ENCODE results near the gene CHRDL2.
"Not testable (repeated sequence)": the region's sequence is repeated elsewhere in the genome, so short reads cannot be mapped to it uniquely, and the experiment has no call there.

Gene CHRDL2

DNA sequence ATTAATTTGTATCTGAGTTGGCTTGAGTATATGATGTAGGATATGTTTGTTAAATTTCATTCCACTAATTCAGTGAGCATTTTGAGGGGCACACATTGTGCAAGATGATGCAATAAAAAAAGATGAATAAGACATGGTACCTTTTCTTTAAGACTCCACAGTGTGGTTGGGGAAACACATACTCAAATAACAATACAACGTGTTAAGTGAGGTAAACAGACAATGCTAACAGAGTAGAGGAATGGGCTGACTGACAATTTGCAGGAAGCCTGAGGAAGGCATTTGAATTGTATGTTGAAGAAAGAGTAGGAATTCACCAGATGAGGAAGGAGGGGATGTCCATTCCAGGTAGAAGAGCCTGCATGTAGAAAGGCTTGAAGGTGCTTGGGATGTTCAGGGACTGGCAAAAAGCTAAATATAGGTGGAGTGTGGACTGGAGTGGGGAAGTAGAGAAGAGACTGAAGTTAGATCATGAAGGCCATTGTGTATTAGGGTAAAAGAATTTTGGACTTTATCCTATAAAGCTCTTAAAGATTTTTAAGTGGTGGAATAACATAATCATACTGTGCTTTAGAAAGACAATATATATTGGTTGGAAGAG lies 24.3 kb upstream of the CHRDL2 start:
- Histone ChIP-seq H3K79me2 (ENCODE audit: insufficient read depth, low read length) (peaks cover 60% of the 10 kb centered on the region), H3F3A (ENCODE audit: low read depth) (no peaks in the 10 kb centered on the region), H4K20me1 (ENCODE audit: insufficient read depth, low read length, poor library complexity, severe bottlenecking) (peaks cover 21% of the 10 kb centered on the region), H3K9me3 (ENCODE audit: insufficient read depth, low read depth, low read length) (no peaks in the 10 kb centered on the region), H3K9me2 (replicated peaks; ENCODE audit: low read depth, low read length) (no peaks in the 10 kb centered on the region), H2AFZ (ENCODE audit: low read length) (no peak overlapping the region), H3K27me3 (ENCODE audit: insufficient read depth, low read length, poor library complexity, severe bottlenecking) (no peaks in the 10 kb centered on the region), H3K4me1 (ENCODE audit: insufficient read depth, low read length, poor library complexity, severe bottlenecking) (peaks cover 33% of the 10 kb centered on the region), H3K9ac (ENCODE audit: low read depth, low read length, poor library complexity, severe bottlenecking) (no peak overlapping the region), H3K36me3 (ENCODE audit: insufficient read depth, low read length) (no peaks in the 10 kb centered on the region), H3K4me3 (ENCODE audit: low read length, poor library complexity, severe bottlenecking) (peak overlapping the region; percentile 16), H3K4me2 (ENCODE audit: low read depth, low read length, poor library complexity, severe bottlenecking) (peak overlapping the region; percentile 49)
- TF ChIP-seq, protein P1, sequence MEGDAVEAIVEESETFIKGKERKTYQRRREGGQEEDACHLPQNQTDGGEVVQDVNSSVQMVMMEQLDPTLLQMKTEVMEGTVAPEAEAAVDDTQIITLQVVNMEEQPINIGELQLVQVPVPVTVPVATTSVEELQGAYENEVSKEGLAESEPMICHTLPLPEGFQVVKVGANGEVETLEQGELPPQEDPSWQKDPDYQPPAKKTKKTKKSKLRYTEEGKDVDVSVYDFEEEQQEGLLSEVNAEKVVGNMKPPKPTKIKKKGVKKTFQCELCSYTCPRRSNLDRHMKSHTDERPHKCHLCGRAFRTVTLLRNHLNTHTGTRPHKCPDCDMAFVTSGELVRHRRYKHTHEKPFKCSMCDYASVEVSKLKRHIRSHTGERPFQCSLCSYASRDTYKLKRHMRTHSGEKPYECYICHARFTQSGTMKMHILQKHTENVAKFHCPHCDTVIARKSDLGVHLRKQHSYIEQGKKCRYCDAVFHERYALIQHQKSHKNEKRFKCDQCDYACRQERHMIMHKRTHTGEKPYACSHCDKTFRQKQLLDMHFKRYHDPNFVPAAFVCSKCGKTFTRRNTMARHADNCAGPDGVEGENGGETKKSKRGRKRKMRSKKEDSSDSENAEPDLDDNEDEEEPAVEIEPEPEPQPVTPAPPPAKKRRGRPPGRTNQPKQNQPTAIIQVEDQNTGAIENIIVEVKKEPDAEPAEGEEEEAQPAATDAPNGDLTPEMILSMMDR (conservative IDR thresholded peaks at IDR 0.05; ENCODE audit: low read length) = no peak
- TF ChIP-seq EZH2phosphoT487 (IDR thresholded peaks at IDR 0.05; ENCODE audit: borderline replicate concordance) = no peak

DNA sequence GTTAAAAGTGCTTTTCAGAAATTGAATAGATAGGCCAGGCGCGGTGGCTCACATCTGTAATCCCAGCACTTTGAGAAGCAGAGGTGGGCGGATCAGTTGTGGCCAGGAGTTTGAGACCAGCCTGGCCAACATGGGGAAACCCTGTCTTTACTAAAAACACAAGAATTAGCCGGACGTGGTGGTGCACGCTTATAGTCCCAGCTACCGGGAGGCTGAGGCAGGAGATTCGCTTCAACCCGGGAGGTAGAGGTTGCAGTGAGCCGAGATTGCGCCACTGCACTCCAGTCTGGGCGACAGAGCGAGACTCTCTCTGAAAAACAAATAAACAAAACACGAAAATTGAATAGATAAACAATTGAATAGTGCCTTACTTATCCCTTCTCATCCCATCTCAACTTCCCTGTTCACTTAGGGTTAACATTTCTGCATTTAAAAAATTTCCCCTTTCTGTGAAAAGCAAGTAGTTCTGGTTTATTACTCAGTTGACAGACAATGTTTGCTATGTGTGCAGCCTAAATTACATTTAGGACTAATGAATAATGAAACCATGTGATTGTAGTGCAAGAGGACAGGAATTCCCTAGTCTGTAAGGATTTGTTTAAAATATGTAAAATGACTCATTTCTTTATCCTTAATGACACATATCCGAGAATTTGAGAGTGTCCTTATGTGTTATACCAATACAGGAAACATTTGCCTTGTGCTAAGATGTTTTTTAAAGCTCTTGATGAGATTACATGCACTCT lies 23.5 kb upstream of the CHRDL2 start:
- no peaks in the 10 kb centered on the region for H3K27me3 ChIP-seq (ENCODE audit: insufficient read depth, low read length, poor library complexity, severe bottlenecking)
- H3K4me3 ChIP-seq (ENCODE audit: low read length, poor library complexity, severe bottlenecking) = peak overlapping the region; percentile 16
- no peaks in the 10 kb centered on the region for H3K9me2 ChIP-seq (replicated peaks; ENCODE audit: low read depth, low read length)
- H3F3A ChIP-seq (ENCODE audit: low read depth) = no peaks in the 10 kb centered on the region
- no peak overlapping the region for H3K9ac ChIP-seq (ENCODE audit: low read depth, low read length, poor library complexity, severe bottlenecking)
- peaks cover 68% of the 10 kb centered on the region for H3K79me2 ChIP-seq (ENCODE audit: insufficient read depth, low read length)
- no peak for TF ChIP-seq EZH2phosphoT487 (IDR thresholded peaks at IDR 0.05; ENCODE audit: borderline replicate concordance)
- TF ChIP-seq, protein P1 (conservative IDR thresholded peaks at IDR 0.05; ENCODE audit: low read length) = no peak
- peak overlapping the region; percentile 49 for H3K4me2 ChIP-seq (ENCODE audit: low read depth, low read length, poor library complexity, severe bottlenecking)
- H4K20me1 ChIP-seq (ENCODE audit: insufficient read depth, low read length, poor library complexity, severe bottlenecking) = peaks cover 29% of the 10 kb centered on the region
- no peaks in the 10 kb centered on the region for H3K9me3 ChIP-seq (ENCODE audit: insufficient read depth, low read depth, low read length)
- no peak overlapping the region for H2AFZ ChIP-seq (ENCODE audit: low read length)
- no peaks in the 10 kb centered on the region for H3K36me3 ChIP-seq (ENCODE audit: insufficient read depth, low read length)
- H3K4me1 ChIP-seq (ENCODE audit: insufficient read depth, low read length, poor library complexity, severe bottlenecking) = peaks cover 41% of the 10 kb centered on the region

DNA sequence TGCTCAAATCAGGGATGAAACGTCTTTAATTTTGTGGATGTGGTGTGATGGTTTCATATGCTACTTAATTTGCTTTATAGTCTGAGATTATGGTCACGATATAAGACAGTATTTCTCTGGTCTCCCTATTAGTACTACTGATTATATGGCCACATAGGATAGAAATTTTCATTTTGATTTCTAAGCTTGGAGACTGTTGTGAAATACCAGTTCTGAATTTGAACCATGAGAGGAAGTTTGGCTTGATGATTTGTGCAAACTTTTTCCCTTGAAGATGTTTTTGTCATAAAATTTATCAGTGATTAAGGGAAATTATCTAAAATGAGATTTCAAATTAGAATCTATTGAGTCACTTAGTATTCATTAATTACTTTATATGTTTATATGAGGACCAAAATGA lies 20.1 kb upstream of the CHRDL2 start:
- no peaks in the 10 kb centered on the region for H3K27me3 ChIP-seq (ENCODE audit: insufficient read depth, low read length, poor library complexity, severe bottlenecking)
- H3K4me2 ChIP-seq (ENCODE audit: low read depth, low read length, poor library complexity, severe bottlenecking) = peak overlapping the region; percentile 92

DNA sequence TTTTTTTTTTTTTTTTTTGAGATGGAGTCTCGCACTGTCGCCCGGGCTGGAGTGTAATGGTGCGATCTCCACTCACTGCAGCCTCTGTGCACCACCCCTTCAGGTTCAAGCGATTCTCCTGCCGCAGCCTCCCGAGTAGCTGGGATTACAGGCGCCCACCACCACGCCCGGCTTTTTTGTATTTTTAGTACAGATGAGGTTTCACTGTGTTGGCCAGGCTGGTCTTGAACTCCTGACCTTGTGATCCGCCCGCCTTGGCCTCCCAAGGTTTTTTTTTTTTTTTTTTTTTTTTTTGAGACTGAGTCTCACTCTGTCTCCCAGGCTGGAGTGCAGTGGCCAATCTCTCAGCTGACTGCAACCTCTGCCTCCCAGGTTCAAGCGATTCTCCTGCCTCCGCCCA lies 19.4 kb upstream of the CHRDL2 start:
- Histone ChIP-seq H3K4me1 (ENCODE audit: insufficient read depth, low read length, poor library complexity, severe bottlenecking) (peaks cover 49% of the 10 kb centered on the region), H3K79me2 (ENCODE audit: insufficient read depth, low read length) (peaks cover 62% of the 10 kb centered on the region), H3K9ac (ENCODE audit: low read depth, low read length, poor library complexity, severe bottlenecking) (peak overlapping the region; percentile 88), H4K20me1 (ENCODE audit: insufficient read depth, low read length, poor library complexity, severe bottlenecking) (peaks cover 30% of the 10 kb centered on the region), H3K4me3 (ENCODE audit: low read length, poor library complexity, severe bottlenecking) (peak overlapping the region; percentile 98), H3K4me2 (ENCODE audit: low read depth, low read length, poor library complexity, severe bottlenecking) (peak overlapping the region; percentile 92)
- H3K9me3 ChIP-seq (ENCODE audit: insufficient read depth, low read depth, low read length); H3K9me2 ChIP-seq (replicated peaks; ENCODE audit: low read depth, low read length); H3F3A ChIP-seq (ENCODE audit: low read depth); H3K36me3 ChIP-seq (ENCODE audit: insufficient read depth, low read length); H3K27me3 ChIP-seq (ENCODE audit: insufficient read depth, low read length, poor library complexity, severe bottlenecking); H2AFZ ChIP-seq (ENCODE audit: low read length): not testable (repeated sequence)

More for the DNA sequence above, 20.1 kb upstream of the CHRDL2 start:
- Histone ChIP-seq H3K9me3 (ENCODE audit: insufficient read depth, low read depth, low read length) (no peaks in the 10 kb centered on the region), H4K20me1 (ENCODE audit: insufficient read depth, low read length, poor library complexity, severe bottlenecking) (peaks cover 30% of the 10 kb centered on the region), H3F3A (ENCODE audit: low read depth) (no peaks in the 10 kb centered on the region), H3K9me2 (replicated peaks; ENCODE audit: low read depth, low read length) (no peaks in the 10 kb centered on the region), H3K79me2 (ENCODE audit: insufficient read depth, low read length) (peaks cover 69% of the 10 kb centered on the region), H2AFZ (ENCODE audit: low read length) (no peak overlapping the region), H3K4me3 (ENCODE audit: low read length, poor library complexity, severe bottlenecking) (peak overlapping the region; percentile 50), H3K36me3 (ENCODE audit: insufficient read depth, low read length) (no peaks in the 10 kb centered on the region), H3K9ac (ENCODE audit: low read depth, low read length, poor library complexity, severe bottlenecking) (peak overlapping the region; percentile 9), H3K4me1 (ENCODE audit: insufficient read depth, low read length, poor library complexity, severe bottlenecking) (peaks cover 53% of the 10 kb centered on the region)
- TF ChIP-seq, protein P1 (conservative IDR thresholded peaks at IDR 0.05; ENCODE audit: low read length) = no peak
- TF ChIP-seq EZH2phosphoT487 (IDR thresholded peaks at IDR 0.05; ENCODE audit: borderline replicate concordance) = no peak
